NCI-H460 (cell line): Measurements from ENCODE around the gene EZR. TPM values are rescaled to one million over a fixed set of nuclear protein-coding genes. Genes with fewer than 3 reads are reported as not detected.

Source experiments
- DNase-seq: peaks from one replicate; pipeline ENCODE4 v3.0.0-alpha.2; 2016; ENCODE audit warnings: low read depth; ENCODE audit errors: extremely low read depth
- total RNA-seq: library from RNA; depleted of rRNA; stranded (reverse); fragments of >200 nt; shearing (Covaris generic); gene quantifications from 2 replicates; pipeline ENCODE4 v1.2.3, GENCODE V29; 2014

The EZR gene
- total RNA-seq, 1 experiment from 2014 or later = 231 TPM

- no peak for DNase-seq
Observed at GRCh38 chr6:158764183-158764849, 54.9 kb downstream of the EZR start.

GRCh38 chr6:158763434-158764182 is 55.6 kb downstream of the EZR start:
- no peak for DNase-seq

- DNase-seq = no peak
Observed at GRCh38 chr6:158762787-158763433, 56.3 kb downstream of the EZR start.

GRCh38 chr6:158761746-158762145 is 57.4 kb downstream of the EZR start:
- no peak for DNase-seq

GRCh38 chr6:158760618-158761250 is 58.4 kb downstream of the EZR start:
- no peak for DNase-seq

GRCh38 chr6:158759966-158760617 is 59.1 kb downstream of the EZR start:
- no peak for DNase-seq

GRCh38 chr6:158758941-158759479 is 60.2 kb downstream of the EZR start:
- DNase-seq = no peak

- no peak for DNase-seq
Observed at GRCh38 chr6:158758451-158758860, 60.7 kb downstream of the EZR start.

- DNase-seq = no peak
Observed at GRCh38 chr6:158757753-158758090, 61.4 kb downstream of the EZR start.

GRCh38 chr6:158756977-158757752 is 62.0 kb downstream of the EZR start:
- DNase-seq = no peak

GRCh38 chr6:158756126-158756525 is 63.0 kb downstream of the EZR start:
- no peak for DNase-seq

- no peak for DNase-seq
Observed at GRCh38 chr6:158755636-158756035, 63.5 kb downstream of the EZR start.

- DNase-seq = no peak
Observed at GRCh38 chr6:158754738-158755137, 64.4 kb downstream of the EZR start.

GRCh38 chr6:158753811-158754210 is 65.4 kb downstream of the EZR start:
- no peak for DNase-seq

- DNase-seq = no peak
Observed at GRCh38 chr6:158752613-158753012, 66.6 kb downstream of the EZR start.

GRCh38 chr6:158751921-158752320 is 67.2 kb downstream of the EZR start:
- no peak for DNase-seq

GRCh38 chr6:158751224-158751623 is 67.9 kb downstream of the EZR start:
- DNase-seq = no peak

- no peak for DNase-seq
Observed at GRCh38 chr6:158744986-158745430, 74.2 kb downstream of the EZR start.

- DNase-seq = no peak
Observed at GRCh38 chr6:158743033-158743651, 76.0 kb downstream of the EZR start.
